Tibial artery (tissue), 4 donors: Measurements from ENCODE around the gene CR1L.
A peak's percentile ranks its signal among the peaks of the same experiment; 100 is the strongest.

Experiments used
- DNase-seq, 2 donors: peaks; one replicate each; pipeline ENCODE4 v3.0.0-alpha.2; 2019
- H3K27ac ChIP-seq, 2 donors: fragments of 200-600 bp; sonication (generic) in 1 of 2; 1 replicate in 1 of 2; 2 replicates in 1 of 2; pipeline ENCODE4 v1.5.1; 2018 to 2019; ENCODE audit warnings: mild to moderate bottlenecking in 1 of 2
- H3K27me3 ChIP-seq, 2 donors: fragments of 200-600 bp; sonication (generic) in 1 of 2; one replicate each; pipeline versions ENCODE4 v1.5.1 to v1.6.0; 2016 to 2019
- H3K36me3 ChIP-seq, 3 donors: fragments of 200-600 bp; sonication (generic) in 2 of 3; one replicate each; pipeline ENCODE4 v1.5.1; 2016 to 2019; ENCODE audit warnings: mild to moderate bottlenecking in 2 of 3
- H3K4me1 ChIP-seq, 4 donors: fragments of 200-600 bp; sonication (generic) in 2 of 4; 1 replicate in 3 of 4; 2 replicates in 1 of 4; pipeline ENCODE4 v1.5.1; 2016 to 2019
- H3K4me3 ChIP-seq, 2 donors: fragments of 200-600 bp; sonication (generic) in 1 of 2; 1 replicate in 1 of 2; 2 replicates in 1 of 2; pipeline ENCODE4 v1.5.1; 2018 to 2019; ENCODE audit warnings: mild to moderate bottlenecking in 2 of 2
- H3K9me3 ChIP-seq, 3 donors: fragments of 200-600 bp; sonication (generic) in 1 of 3; one replicate each; pipeline ENCODE4 v1.5.1; 2016 to 2019
- intact Hi-C: fragments of 100-400 bp; cut with DNase I; formaldehyde crosslinking; loops from one replicate; pipeline ENCODE4 v1.15.0; 2023; ENCODE audit warnings: low total_unique reads
- TF ChIP-seq, protein P1 (sequence below), 2 experiments: fragments of 200-600 bp in 1 of 2; fragments of 450-650 bp in 1 of 2; IDR thresholded peaks; one replicate each; pipeline ENCODE4 v1.5.1; 2017 to 2019; ENCODE audit warnings: antibody characterized with exemption in 2 of 2, mild to moderate bottlenecking in 1 of 2, moderate library complexity in 1 of 2

The CR1L gene

DNA sequence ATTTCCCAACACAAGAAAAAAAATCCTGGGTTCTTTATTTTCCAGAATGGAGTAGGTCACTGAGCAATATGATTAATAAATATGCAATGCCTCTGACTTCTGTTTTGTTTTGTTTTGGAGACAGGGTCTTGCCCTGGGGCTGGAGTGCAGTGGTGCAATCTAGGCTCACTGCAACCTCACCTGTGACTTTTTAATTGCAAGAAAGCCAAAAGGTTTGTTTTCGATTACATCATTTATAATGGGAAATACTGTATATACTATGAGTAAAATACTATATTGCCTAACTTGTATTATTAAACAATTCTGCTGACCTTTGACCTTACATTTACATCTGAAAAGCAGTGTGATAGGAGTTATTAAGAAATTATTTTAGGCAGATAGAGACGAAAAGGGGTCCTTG lies 95.3 kb downstream of the CR1L start:
- H3K27ac ChIP-seq: no peak overlapping the region
- no peaks in the 10 kb centered on the region for H3K9me3 ChIP-seq
- no peaks in the 10 kb centered on the region for H3K36me3 ChIP-seq
- no peak overlapping the region for H3K4me3 ChIP-seq
- TF ChIP-seq, protein P1, sequence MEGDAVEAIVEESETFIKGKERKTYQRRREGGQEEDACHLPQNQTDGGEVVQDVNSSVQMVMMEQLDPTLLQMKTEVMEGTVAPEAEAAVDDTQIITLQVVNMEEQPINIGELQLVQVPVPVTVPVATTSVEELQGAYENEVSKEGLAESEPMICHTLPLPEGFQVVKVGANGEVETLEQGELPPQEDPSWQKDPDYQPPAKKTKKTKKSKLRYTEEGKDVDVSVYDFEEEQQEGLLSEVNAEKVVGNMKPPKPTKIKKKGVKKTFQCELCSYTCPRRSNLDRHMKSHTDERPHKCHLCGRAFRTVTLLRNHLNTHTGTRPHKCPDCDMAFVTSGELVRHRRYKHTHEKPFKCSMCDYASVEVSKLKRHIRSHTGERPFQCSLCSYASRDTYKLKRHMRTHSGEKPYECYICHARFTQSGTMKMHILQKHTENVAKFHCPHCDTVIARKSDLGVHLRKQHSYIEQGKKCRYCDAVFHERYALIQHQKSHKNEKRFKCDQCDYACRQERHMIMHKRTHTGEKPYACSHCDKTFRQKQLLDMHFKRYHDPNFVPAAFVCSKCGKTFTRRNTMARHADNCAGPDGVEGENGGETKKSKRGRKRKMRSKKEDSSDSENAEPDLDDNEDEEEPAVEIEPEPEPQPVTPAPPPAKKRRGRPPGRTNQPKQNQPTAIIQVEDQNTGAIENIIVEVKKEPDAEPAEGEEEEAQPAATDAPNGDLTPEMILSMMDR (IDR thresholded peaks at IDR 0.05): no peak
- DNase-seq: no peak
- no peaks in the 10 kb centered on the region for H3K27me3 ChIP-seq
- H3K4me1 ChIP-seq: peaks cover 0 to 4% (median 0%) of the 10 kb centered on the region in 4 donors
- intact Hi-C loops: no loop called here

DNA sequence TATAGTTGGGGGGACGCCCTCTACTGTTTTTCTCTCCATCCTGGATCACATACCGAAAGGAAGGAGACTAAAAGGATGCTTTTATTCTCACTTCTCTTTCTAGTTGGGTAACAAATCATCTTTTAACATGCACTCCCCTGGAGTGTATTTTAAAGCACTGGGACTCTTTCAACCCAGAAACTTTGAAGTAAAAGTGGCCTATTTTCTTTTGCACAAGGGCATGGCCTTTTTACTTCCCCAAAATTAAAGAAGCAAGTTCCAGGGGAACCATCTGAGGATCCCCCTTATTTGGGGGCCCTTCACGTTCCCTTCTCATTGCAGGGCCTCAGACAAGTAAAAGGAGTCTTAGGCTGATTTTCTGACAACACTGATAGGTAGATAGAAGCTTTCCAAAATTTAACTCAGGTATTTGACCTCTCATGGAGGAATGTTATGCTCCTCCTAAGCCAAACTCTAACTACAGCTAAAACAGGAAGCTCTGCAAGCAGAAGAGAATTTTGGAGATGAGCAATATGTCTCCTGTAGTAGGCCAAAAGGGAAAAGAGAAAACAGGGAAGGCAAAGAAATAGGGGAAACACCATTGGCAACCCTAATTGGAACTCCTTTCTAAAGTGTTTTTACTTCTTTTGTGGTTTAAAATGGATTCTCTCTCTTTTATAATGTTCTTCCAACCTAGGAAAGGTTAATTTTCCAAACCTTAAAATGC lies 98.1 kb downstream of the CR1L start:
- H3K4me1 ChIP-seq: peaks cover 0 to 20% (median 0%) of the 10 kb centered on the region in 4 donors
- TF ChIP-seq, protein P1 (IDR thresholded peaks at IDR 0.05): no peak
- DNase-seq: no peak
- H3K9me3 ChIP-seq: no peaks in the 10 kb centered on the region
- no peaks in the 10 kb centered on the region for H3K27me3 ChIP-seq
- intact Hi-C loops: no loop called here
- no peak overlapping the region for H3K4me3 ChIP-seq
- H3K36me3 ChIP-seq: no peaks in the 10 kb centered on the region
- H3K27ac ChIP-seq: no peak overlapping the region

GRCh38 chr1:207744000-207744534 lies 99.1 kb downstream of the CR1L start:
- TF ChIP-seq, protein P1 (IDR thresholded peaks at IDR 0.05): no peak
- no peaks in the 10 kb centered on the region for H3K9me3 ChIP-seq
- no peak overlapping the region for H3K27ac ChIP-seq
- no peak for DNase-seq
- no peak overlapping the region for H3K4me3 ChIP-seq
- intact Hi-C loops: no loop called here
- no peaks in the 10 kb centered on the region for H3K36me3 ChIP-seq
- no peaks in the 10 kb centered on the region for H3K27me3 ChIP-seq
- peaks cover 0 to 20% (median 0%) of the 10 kb centered on the region in 4 donors for H3K4me1 ChIP-seq

DNA sequence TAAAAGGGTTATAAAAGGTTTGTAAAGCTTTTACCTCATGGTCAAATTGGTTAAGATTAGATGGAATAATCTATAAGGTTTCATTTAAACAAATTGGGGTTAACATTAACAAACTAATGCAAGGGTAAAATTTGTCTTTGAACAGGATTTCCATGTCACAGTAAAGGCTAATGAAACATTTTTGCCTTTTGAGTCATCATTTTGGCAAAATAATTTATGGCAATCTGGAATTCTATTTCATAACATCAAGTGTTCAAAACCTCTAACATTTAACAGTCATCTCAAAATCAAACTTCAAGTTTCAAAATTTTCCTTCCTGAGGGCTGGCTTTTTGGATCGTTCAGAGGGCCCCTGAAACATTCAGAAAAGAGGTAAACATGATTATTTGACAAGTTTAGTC lies 100.4 kb downstream of the CR1L start:
- Histone ChIP-seq H3K9me3 (no peaks in the 10 kb centered on the region), H3K4me1 (peaks cover 0 to 23% (median under 1%) of the 10 kb centered on the region in 4 donors), H3K36me3 (no peaks in the 10 kb centered on the region), H3K27me3 (no peaks in the 10 kb centered on the region), H3K27ac (peak overlapping the region in 1 of 2 donors; percentile 28), H3K4me3 (no peak overlapping the region)
- intact Hi-C loops: no loop called here
- DNase-seq: no peak
- TF ChIP-seq, protein P1 (IDR thresholded peaks at IDR 0.05): no peak

DNA sequence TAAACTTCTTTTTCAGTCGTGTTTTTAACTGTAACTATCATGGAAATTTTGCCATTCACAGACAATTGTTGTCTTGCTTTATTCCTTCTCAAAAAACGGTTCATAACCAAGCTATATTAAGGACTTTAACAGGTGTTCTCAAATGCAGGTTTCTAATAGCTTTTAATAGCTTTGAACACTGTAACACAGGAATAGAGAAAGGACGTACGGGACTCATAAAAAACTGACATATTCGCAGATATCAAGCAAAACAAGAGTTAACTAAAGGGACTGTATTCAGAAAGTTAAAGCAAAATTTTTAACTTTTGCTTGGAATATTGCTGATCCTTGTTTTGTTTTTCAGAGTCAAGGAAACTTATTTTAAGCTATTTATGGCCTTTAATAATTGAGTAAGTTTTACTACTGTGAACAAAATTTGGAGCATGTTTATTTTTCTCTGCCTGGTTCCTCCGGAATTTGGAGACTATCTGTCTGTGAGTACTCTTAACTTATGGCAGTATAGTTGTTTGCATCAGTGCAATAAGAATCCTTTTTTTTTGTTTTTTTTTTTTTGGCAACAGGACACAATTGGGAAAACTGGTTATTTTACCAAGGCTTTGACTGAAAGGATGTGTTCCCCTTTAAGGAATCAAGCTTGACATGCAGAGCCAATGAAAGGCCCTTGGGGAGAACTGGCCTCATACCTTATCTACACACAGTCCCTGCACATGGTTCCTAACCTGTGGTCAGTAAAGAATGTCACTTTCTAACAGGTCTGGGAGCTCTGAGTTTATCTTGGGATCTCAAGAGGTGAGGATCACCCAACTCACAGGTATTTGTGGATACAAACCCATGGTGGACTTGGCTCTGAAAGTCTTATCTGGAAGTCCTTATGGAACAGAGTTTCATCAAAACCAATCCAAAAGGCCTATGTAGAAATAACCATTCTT lies 101.2 kb downstream of the CR1L start:
- H3K36me3 ChIP-seq: no peaks in the 10 kb centered on the region
- TF ChIP-seq, protein P1 (IDR thresholded peaks at IDR 0.05): no peak
- intact Hi-C loops: no loop called here
- H3K9me3 ChIP-seq: no peaks in the 10 kb centered on the region
- DNase-seq: no peak
- peaks cover 0 to 31% (median 5%) of the 10 kb centered on the region in 4 donors for H3K4me1 ChIP-seq
- no peaks in the 10 kb centered on the region for H3K27me3 ChIP-seq
- peak overlapping the region in 1 of 2 donors; percentile 28 for H3K27ac ChIP-seq
- H3K4me3 ChIP-seq: no peak overlapping the region
